Body of pancreas (tissue), 4 donors: ENCODE results near the gene EPC2. TPM values are rescaled to one million over a fixed set of nuclear protein-coding genes. Genes with fewer than 3 reads are reported as not detected.

Experiments used
- ATAC-seq: fragments of 150-250 bp; one replicate; pipeline ENCODE4 v1.9.1; 2016
- DNase-seq, 4 donors: peaks; one replicate each; pipeline ENCODE4 v3.0.0-alpha.2; 2019
- H3K27ac ChIP-seq, 4 donors: fragments of 200-600 bp; sonication (generic); 1 replicate in 3 of 4; 2 replicates in 1 of 4; pipeline versions ENCODE4 v1.5.1 to v1.6.1; 2016 to 2019; ENCODE audit warnings: mild to moderate bottlenecking in 1 of 4, mixed read lengths in 1 of 4, moderate library complexity in 1 of 4
- H3K27me3 ChIP-seq, 2 donors: fragments of 200-600 bp; sonication (generic); one replicate each; pipeline ENCODE4 v1.6.0; 2016; ENCODE audit warnings: mild to moderate bottlenecking in 1 of 2
- H3K36me3 ChIP-seq, 2 donors: fragments of 200-600 bp; sonication (generic); replicated peaks in 1 of 2; 2 replicates each; pipeline ENCODE4 v1.5.1; 2016; ENCODE audit warnings: low read depth in 2 of 2; ENCODE audit not compliant: insufficient read depth in 1 of 2
- H3K4me1 ChIP-seq: fragments of 200-600 bp; sonication (generic); one replicate; pipeline ENCODE4 v1.6.0; 2016
- H3K4me3 ChIP-seq, 2 donors: fragments of 200-600 bp; sonication (generic); 1 replicate in 1 of 2; 2 replicates in 1 of 2; pipeline ENCODE4 v1.5.1; 2016 to 2019
- H3K9me3 ChIP-seq, 3 donors: fragments of 200-600 bp; sonication (generic); 1 replicate in 2 of 3; 2 replicates in 1 of 3; pipeline ENCODE4 v1.5.1; 2016
- CTCF ChIP-seq, 7 experiments: fragments of 450-650 bp in 4 of 7; fragments of 200-600 bp in 3 of 7; sonication (generic) in 3 of 7; IDR thresholded peaks; one replicate each; pipeline ENCODE4 v1.5.1; 2016 to 2019; ENCODE audit warnings: antibody characterized with exemption in 7 of 7
- POLR2A ChIP-seq, 3 donors: fragments of 450-650 bp; IDR thresholded peaks; one replicate each; pipeline ENCODE4 v1.6.1; 2016; ENCODE audit warnings: antibody characterized with exemption in 3 of 3, mild to moderate bottlenecking in 2 of 3
- WGBS, 2 donors: methylation state at CpG; one replicate each; pipeline ENCODE4 v1.1.5; 2017; 5-methylcytosine and 5-hydroxymethylcytosine counted together
- intact Hi-C: fragments of 100-400 bp; cut with DNase I; formaldehyde crosslinking; loops from one replicate; pipeline ENCODE4 v1.15.1; 2023
- total RNA-seq, 2 donors: library from RNA; depleted of rRNA; stranded (reverse); fragments of >200 nt; gene quantifications; one replicate each; pipeline ENCODE4 v1.1.0, GENCODE V29; 2016

The EPC2 gene
- total RNA-seq, 2 donors from 2014 or later = 19.2 to 21.1 TPM

DNA sequence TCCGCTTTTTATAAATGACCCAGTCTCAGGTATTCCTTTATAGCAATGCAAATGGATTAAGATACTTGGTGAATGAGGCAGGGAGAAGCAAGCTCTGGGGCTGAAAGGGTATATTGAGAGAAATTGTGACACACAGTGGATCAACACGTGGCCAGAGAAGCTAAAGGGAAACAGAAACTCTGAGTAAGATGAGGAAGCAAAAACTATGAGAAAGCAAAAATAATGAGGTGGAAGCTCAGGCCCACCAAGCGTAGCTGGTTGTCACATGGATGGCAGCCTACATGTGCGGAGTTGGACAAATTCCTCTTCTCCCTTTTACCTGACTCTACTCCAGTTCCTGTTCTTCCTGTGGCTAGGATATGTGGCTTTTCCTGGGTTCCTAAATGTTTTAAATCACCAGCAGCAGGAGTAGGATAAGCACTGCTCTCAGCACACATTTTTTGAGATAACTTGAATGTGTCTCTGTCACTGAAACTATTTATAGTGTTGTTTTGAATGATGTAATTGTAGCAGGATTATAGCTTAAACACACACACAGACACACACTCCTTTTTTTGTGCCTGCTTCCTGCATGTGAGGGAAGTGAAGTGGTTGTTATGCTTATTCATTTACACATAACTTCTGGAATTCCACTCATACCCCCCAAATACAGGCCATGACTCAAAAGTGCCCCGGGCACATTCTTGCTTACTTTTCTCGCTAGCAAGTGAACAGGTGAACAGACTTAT lies 30.1 kb upstream of the EPC2 start:
- Histone ChIP-seq H3K27me3 (no peaks in the 10 kb centered on the region), H3K27ac (peak overlapping the region; percentile 39 to 79 (median 67)), H3K4me3 (no peak overlapping the region), H3K4me1 (peaks cover 11% of the 10 kb centered on the region), H3K9me3 (no peaks in the 10 kb centered on the region), H3K36me3 (no peaks in the 10 kb centered on the region)
- DNase-seq = peak; percentile 19 to 48 (median 35)
- WGBS, 2 donors = 38 to 47% methylated on average over 6 of the region's 6 CpGs
- intact Hi-C loops = no loop called here
- peak; percentile 87 for ATAC-seq
- TF ChIP-seq CTCF (IDR thresholded peaks at IDR 0.05) (no peak), POLR2A (IDR thresholded peaks at IDR 0.05) (peak in 1 of 3 donors; percentile 32)

DNA sequence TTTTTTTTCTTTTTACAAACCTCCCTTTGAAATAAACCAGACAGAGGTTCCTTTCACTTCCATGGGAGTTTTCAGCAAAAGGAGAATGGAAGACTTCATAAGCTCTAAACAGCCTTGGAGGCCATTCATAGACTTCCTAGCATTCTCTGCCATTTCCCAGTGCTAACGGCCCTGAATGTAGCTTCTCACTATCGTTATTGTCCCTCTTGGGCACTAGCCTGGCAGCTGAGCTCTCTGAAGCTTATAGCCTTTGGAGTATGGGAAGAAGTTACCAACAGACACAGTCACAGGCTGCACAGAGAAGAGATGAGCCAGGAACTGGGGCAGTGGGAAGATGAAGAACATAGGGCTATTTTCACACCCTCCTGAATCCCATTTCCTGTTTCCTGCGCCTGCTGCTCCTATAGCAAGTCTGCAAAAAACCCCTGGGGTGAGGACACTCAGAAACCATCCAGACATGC lies 29.1 kb upstream of the EPC2 start:
- TF ChIP-seq POLR2A (IDR thresholded peaks at IDR 0.05) (no peak), CTCF (IDR thresholded peaks at IDR 0.05) (no peak)
- intact Hi-C loops = no loop called here
- DNase-seq (no peak), ATAC-seq (no peak)
- 65 to 71% methylated on average over 3 of the region's 3 CpGs for WGBS, 2 donors
- Histone ChIP-seq H3K4me1 (peaks cover 11% of the 10 kb centered on the region), H3K4me3 (no peak overlapping the region), H3K27ac (peak overlapping the region in 3 of 4 donors; percentile 39 to 79 (median 72)), H3K36me3 (no peaks in the 10 kb centered on the region), H3K9me3 (no peaks in the 10 kb centered on the region), H3K27me3 (no peaks in the 10 kb centered on the region)

- no peak overlapping the region for H3K27ac ChIP-seq
- intact Hi-C loops = no loop called here
- H3K27me3 ChIP-seq = no peaks in the 10 kb centered on the region
- no peaks in the 10 kb centered on the region for H3K36me3 ChIP-seq
- TF ChIP-seq CTCF (IDR thresholded peaks at IDR 0.05) (no peak), POLR2A (IDR thresholded peaks at IDR 0.05) (no peak)
- H3K4me3 ChIP-seq = no peak overlapping the region
- DNase-seq (no peak), ATAC-seq (no peak)
- H3K4me1 ChIP-seq = peaks cover 11% of the 10 kb centered on the region
- H3K9me3 ChIP-seq = no peaks in the 10 kb centered on the region
Measured at GRCh38 chr2:148616662-148617061, 27.9 kb upstream of the EPC2 start.

GRCh38 chr2:148617219-148617618 lies 27.3 kb upstream of the EPC2 start:
- intact Hi-C loops = no loop called here
- Histone ChIP-seq H3K36me3 (no peaks in the 10 kb centered on the region), H3K27me3 (no peaks in the 10 kb centered on the region), H3K4me1 (peaks cover 11% of the 10 kb centered on the region), H3K4me3 (no peak overlapping the region), H3K27ac (no peak overlapping the region), H3K9me3 (no peaks in the 10 kb centered on the region)
- 71 to 77% methylated on average over 5 of the region's 5 CpGs for WGBS, 2 donors
- no peak for DNase-seq
- ATAC-seq = no peak
- TF ChIP-seq POLR2A (IDR thresholded peaks at IDR 0.05) (no peak), CTCF (IDR thresholded peaks at IDR 0.05) (no peak)
